ENCODE data around the gene GMDS. TPM values are rescaled to one million over a fixed set of nuclear protein-coding genes. Genes with fewer than 3 reads are reported as not detected.

Gene GMDS
- total and polyA plus RNA-seq, 11 donors = 4.5 to 10.7 (median 7.0) TPM

DNA sequence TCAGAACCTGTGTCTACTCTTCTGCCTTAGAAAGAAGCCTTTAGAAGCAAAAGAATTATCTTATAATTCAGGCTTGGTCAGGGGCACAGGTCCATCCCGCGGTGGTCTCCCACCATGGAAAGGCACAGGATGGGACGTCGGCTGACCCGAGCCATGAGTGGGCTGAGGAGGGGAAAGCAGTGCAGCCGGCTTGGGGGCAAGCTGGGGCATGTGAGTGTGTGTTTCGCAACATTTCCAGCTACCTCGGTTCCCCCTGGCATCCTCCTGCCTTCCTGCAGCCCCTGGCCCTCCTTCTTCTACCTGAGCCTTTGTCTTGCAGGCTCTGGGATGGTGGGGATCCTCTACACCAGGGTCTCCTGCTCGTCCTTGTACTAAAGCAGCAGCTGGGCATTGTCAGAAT lies 664.8 kb downstream of the GMDS start:
- H3K4me3 ChIP-seq = no peak overlapping the region
- peaks cover 0 to 9% (median 0%) of the 10 kb centered on the region in 12 donors for H3K4me1 ChIP-seq
- 85 to 94% (median 87%) methylated on average over 8 to 9 of the region's 9 CpGs for whole genome bisulfite sequencing, 4 donors
- ATAC-seq (no peak), DNase-seq (no peak)
- H3K9me3 ChIP-seq = no peaks in the 10 kb centered on the region
- no peaks in the 10 kb centered on the region for H3K27me3 ChIP-seq
- no peak for TF ChIP-seq POLR2A (IDR thresholded peaks at IDR 0.05)
- TF ChIP-seq, protein P1, sequence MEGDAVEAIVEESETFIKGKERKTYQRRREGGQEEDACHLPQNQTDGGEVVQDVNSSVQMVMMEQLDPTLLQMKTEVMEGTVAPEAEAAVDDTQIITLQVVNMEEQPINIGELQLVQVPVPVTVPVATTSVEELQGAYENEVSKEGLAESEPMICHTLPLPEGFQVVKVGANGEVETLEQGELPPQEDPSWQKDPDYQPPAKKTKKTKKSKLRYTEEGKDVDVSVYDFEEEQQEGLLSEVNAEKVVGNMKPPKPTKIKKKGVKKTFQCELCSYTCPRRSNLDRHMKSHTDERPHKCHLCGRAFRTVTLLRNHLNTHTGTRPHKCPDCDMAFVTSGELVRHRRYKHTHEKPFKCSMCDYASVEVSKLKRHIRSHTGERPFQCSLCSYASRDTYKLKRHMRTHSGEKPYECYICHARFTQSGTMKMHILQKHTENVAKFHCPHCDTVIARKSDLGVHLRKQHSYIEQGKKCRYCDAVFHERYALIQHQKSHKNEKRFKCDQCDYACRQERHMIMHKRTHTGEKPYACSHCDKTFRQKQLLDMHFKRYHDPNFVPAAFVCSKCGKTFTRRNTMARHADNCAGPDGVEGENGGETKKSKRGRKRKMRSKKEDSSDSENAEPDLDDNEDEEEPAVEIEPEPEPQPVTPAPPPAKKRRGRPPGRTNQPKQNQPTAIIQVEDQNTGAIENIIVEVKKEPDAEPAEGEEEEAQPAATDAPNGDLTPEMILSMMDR (IDR thresholded peaks at IDR 0.05) = no peak
- intact Hi-C loops (cut with DNase I) = no loop called here
- H3K36me3 ChIP-seq = no peaks in the 10 kb centered on the region
- no peak overlapping the region for H3K27ac ChIP-seq

DNA sequence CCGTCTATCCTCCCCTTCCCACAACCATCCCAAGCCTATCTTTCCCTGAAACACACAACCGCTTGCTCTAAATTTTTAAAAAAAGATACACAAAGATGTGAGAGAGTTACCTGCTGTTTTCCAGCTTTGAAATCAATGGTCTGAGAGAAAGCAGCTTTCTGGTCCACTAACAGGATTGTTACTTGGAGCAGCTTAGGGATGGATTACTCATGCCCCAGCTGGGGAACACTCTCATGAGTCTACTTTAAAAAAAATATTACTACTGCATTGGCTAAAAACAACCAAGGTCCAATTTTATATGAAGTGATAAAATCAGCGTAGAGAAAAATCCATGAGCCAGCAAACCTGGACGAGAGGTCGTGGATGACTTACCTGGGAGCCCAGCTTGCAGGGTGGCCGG lies 665.3 kb downstream of the GMDS start:
- intact Hi-C loops (cut with DNase I) = no loop called here
- Histone ChIP-seq H3K9me3 (no peaks in the 10 kb centered on the region), H3K36me3 (no peaks in the 10 kb centered on the region), H3K27me3 (no peaks in the 10 kb centered on the region), H3K4me1 (peaks cover 0 to 14% (median 0%) of the 10 kb centered on the region in 12 donors), H3K27ac (no peak overlapping the region), H3K4me3 (no peak overlapping the region)
- 89 to 95% (median 92%) methylated on average over 6 of the region's 6 CpGs for WGBS, 4 donors
- no peak for ATAC-seq
- TF ChIP-seq, protein P1 (IDR thresholded peaks at IDR 0.05) = no peak
- no peak for TF ChIP-seq POLR2A (IDR thresholded peaks at IDR 0.05)
- no peak for DNase-seq

DNA sequence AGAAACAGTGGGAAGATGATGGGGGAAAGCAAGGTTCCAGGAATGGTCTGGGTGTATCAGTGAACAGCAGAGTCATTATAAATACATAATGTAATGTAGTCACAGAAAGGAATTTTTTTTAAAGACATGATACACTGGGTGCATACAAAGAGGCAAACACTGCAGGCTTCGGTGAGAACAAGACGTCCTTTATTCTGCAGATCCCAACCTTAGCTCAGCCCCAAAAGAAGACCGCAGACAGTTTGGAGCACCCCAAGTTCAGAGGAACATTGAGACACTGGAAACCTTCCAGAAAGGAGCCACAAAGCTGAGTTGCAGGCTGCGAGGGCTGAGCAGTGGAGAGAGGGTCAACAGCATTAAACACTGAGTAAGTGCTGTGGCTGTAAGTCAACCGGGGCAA lies 666.3 kb downstream of the GMDS start:
- 82 to 90% (median 88%) methylated on average over 5 of the region's 5 CpGs for WGBS, 4 donors
- TF ChIP-seq, protein P1 (IDR thresholded peaks at IDR 0.05) = no peak
- TF ChIP-seq POLR2A (IDR thresholded peaks at IDR 0.05) = no peak
- Histone ChIP-seq H3K36me3 (no peaks in the 10 kb centered on the region), H3K27ac (no peak overlapping the region), H3K27me3 (no peaks in the 10 kb centered on the region), H3K4me1 (peaks cover 0 to 19% (median 0%) of the 10 kb centered on the region in 12 donors), H3K4me3 (no peak overlapping the region), H3K9me3 (no peaks in the 10 kb centered on the region)
- intact Hi-C loops (cut with DNase I) = no loop called here
- DNase-seq (no peak), ATAC-seq (no peak)

DNA sequence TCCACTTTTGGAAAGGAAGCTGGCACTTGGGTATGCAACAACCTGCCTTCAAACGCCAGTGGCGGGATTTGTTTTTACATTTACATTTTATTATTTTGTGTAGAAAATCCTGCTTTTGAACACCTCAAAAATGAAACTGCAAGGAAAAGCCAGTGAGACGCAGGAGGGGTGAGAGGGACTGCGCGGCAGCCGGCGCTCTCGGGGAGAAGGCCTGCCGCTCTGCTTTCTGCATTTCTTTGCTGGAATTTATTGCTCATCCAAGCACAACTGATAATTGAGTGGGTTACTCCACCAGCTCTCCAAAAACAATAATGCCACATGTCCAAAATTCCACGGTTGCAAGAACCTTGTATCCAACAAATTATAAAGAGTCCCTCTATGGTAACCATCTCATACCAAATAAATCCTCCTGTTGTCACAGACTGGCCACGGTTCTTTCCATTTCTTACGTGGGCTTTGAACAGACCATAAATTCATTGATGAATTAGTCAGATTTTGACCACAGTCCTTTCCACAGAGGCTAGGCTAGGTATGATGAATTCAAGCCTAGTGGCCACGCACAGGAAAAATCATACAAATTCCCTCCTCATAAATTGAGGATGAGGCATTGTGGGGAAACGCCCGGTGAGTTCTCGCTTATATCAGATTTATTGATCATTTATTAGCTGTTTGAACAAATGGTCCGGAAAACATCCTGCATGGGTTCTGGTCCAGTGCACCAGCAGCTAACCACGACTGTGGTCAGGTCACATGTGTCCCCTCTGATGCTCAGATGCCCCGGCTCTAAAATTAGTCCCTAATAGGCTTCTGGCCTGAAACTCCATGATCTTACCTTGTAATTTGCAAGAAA lies 667.3 kb downstream of the GMDS start:
- Histone ChIP-seq H3K27ac (no peak overlapping the region), H3K9me3 (no peaks in the 10 kb centered on the region), H3K4me3 (no peak overlapping the region), H3K36me3 (no peaks in the 10 kb centered on the region), H3K27me3 (no peaks in the 10 kb centered on the region), H3K4me1 (peaks cover 0 to 21% (median 0%) of the 10 kb centered on the region in 12 donors)
- intact Hi-C loops (cut with DNase I) = no loop called here
- WGBS, 4 donors = 92 to 94% (median 92%) methylated on average over 19 of the region's 19 CpGs
- ATAC-seq (no peak), DNase-seq (no peak)
- TF ChIP-seq, protein P1 (IDR thresholded peaks at IDR 0.05) = no peak
- TF ChIP-seq POLR2A (IDR thresholded peaks at IDR 0.05) = no peak

Measured in heart left ventricle (tissue), 16 donors.